Measurements from ENCODE around the gene ALG8. TPM values are rescaled to one million over a fixed set of nuclear protein-coding genes. Genes with fewer than 3 reads are reported as not detected.
"Not testable (repeated sequence)": the region's sequence is repeated elsewhere in the genome, so short reads cannot be mapped to it uniquely, and the experiment has no call there.

The ALG8 gene
- total RNA-seq, 2 donors from 2014 or later, result 22.1 to 29.0 TPM

DNA sequence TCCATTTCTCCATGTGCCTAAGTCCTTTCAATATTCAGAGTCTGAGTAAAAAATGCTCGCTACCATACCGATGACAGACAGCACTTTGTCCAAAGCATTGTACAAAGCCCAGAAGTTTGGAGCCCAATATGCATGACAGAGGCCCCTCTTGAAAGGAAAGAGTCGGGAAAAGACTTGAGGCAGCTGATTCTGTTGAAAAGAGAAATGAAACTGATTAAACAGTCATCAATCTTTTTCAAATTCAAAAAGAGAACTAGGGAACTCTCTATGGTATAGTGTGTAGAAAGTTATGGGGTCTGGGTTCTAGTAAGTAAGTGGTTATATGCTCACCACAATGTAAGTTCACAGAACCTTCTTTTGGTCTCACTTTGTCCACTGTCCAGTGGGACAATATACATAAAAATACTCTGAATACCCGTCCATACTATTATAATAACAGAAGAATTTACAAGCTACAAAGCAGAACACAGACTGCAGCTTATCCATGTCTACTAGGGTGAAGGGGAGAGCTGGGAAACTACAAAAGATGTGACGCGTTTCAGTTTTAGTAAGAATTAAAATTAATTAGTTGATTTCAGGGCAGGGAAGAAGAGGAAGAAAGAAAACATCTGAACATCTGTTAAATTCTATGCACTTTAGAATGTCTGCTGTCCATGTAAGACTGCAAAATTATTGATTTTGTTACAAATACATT lies 26.7 kb downstream of the ALG8 start:
- DNase-seq (no peak), ATAC-seq (no peak)
- intact Hi-C loops (cut with DNase I, micrococcal nuclease), result no loop called here

DNA sequence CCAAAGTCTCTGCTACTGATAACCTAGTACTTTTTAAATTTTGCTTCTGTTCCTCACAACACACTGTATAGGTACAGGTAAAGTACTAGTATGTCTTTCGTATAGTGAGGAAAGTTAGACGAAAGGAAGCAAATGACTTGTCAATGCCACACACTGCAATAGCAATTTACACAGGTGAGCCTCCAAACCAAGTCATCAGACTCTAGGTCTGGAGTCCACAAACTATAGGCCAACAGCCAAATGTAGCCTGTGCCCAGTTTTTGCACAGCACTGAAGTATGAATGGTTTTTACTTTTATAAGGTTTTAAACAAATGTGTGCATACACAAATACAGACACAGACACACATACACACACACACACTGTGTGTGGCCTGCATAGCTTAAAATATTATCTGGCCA lies 28.1 kb downstream of the ALG8 start:
- ATAC-seq (no peak), DNase-seq (no peak)
- intact Hi-C loops (cut with DNase I, micrococcal nuclease), result no loop called here

- intact Hi-C loops (cut with DNase I, micrococcal nuclease), result no loop called here
- ATAC-seq, result no peak
- no peak for DNase-seq
Measured at GRCh38 chr11:78110830-78111229, 28.6 kb downstream of the ALG8 start.

GRCh38 chr11:78110351-78110750 lies 29.1 kb downstream of the ALG8 start:
- ATAC-seq (no peak), DNase-seq (no peak)
- intact Hi-C loops (cut with DNase I, micrococcal nuclease), result no loop called here

- DNase-seq (no peak), ATAC-seq (no peak)
- intact Hi-C loops (cut with DNase I, micrococcal nuclease), result loop anchor here in 1 of 2 donors (2.0 kb wide), 1 partner anchor 17 kb away; no protein-coding TSS in a partner anchor
Measured at GRCh38 chr11:78109081-78110015, 30.1 kb downstream of the ALG8 start.

- no peak for DNase-seq
- ATAC-seq, result no peak
Measured at GRCh38 chr11:78100676-78101472, 38.6 kb downstream of the ALG8 start.

GRCh38 chr11:78100261-78100660 lies 39.2 kb downstream of the ALG8 start:
- intact Hi-C loops (cut with DNase I, micrococcal nuclease), result no loop called here
- ATAC-seq (no peak), DNase-seq (no peak)

More at GRCh38 chr11:78100676-78101472, 38.6 kb downstream of the ALG8 start:
- intact Hi-C loops (cut with DNase I, micrococcal nuclease), result no loop called here

GRCh38 chr11:78099666-78100065 lies 39.8 kb downstream of the ALG8 start:
- DNase-seq (no peak), ATAC-seq (no peak)
- intact Hi-C loops (cut with DNase I, micrococcal nuclease), result no loop called here

- ATAC-seq, result no peak
- intact Hi-C loops (cut with DNase I, micrococcal nuclease), result no loop called here
- no peak for DNase-seq
Measured at GRCh38 chr11:78097666-78098385, 41.6 kb downstream of the ALG8 start.

GRCh38 chr11:78094250-78094649 lies 45.2 kb downstream of the ALG8 start:
- ATAC-seq (no peak), DNase-seq (no peak)
- intact Hi-C loops (cut with DNase I, micrococcal nuclease), result no loop called here

GRCh38 chr11:78086521-78087074 lies 52.8 kb downstream of the ALG8 start:
- ATAC-seq; DNase-seq; intact Hi-C loops (cut with DNase I, micrococcal nuclease): not testable (repeated sequence)

DNA sequence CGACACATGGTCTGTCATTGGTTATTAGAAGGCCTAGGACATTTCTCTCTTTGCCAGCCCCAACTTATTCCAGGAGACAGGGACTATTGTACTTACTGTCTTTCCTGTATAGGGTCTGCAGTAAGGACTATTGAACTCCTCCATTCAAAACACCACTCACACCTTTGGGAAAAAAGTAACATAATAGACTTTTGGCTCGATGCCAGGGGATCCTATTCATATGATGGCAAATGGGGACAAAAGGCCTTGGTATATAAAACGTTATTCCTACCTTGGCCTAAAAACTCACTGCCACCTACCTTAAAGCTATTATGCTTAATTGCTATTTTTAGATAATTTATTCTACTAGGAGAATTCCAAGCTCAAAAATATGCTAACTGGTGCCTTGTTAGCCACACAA lies 53.5 kb downstream of the ALG8 start:
- intact Hi-C loops (cut with DNase I, micrococcal nuclease), result no loop called here
- ATAC-seq, result no peak
- no peak for DNase-seq

DNA sequence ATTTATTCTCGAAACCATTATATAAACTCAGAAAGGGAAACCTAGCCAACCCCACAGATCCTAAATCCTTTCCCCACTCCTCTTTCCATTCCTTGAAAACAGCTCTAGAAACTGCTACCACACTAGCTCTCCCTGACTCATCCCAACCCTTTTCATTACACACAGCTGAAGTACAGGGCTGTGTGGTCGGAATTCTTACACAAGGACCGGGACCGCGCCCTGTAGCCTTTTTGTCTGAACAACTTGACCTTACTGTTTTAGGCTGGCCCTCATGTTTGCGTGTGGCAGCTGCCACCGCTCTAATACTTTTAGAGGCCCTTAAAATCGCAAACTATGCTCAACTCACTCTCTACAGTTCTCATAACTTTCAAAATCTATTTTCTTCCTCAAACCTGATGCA lies 54.9 kb downstream of the ALG8 start:
- intact Hi-C loops (cut with DNase I, micrococcal nuclease); ATAC-seq; DNase-seq: not testable (repeated sequence)

DNA sequence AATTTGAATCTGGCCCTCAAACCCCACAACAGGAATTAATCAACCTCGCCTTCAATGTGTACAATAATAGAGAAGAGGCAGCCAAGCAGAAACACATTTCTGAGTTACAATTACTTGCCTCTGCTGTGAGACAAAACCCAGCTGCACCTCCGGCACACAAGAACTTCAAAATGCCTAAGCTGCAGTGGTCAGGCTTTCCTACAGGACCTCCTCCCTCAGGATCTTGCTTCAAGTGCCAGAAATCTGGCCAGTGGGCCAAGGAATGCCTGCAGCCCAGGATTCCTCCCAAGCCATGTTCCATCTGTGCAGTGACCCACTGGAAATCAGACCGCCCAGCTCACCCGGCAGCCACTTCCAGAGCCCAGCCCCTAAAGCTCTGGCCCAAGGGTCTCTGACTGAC lies 56.4 kb downstream of the ALG8 start:
- ATAC-seq, result no peak
- DNase-seq, result no peak
- intact Hi-C loops (cut with DNase I, micrococcal nuclease), result no loop called here

DNA sequence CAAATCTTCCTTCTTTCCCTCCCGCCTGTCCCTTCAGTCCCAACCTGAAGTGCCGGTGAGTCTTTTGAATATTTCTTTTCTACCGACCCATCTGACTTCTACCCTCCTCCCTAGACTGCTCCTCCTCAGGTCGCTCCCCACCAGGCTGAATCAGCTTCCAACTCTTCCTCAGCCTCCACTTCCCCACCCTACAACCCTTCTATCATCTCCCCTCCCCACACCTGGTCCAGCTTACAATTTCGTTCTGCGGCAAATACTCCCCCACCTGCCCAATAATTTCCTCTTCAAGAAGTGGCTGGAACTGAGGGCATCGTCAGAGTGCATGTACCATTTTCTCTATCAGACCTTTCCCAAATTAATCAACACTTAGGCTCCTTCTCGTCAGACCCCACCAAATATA lies 57.3 kb downstream of the ALG8 start:
- no peak for DNase-seq
- intact Hi-C loops (cut with DNase I, micrococcal nuclease), result no loop called here
- ATAC-seq, result no peak

DNA sequence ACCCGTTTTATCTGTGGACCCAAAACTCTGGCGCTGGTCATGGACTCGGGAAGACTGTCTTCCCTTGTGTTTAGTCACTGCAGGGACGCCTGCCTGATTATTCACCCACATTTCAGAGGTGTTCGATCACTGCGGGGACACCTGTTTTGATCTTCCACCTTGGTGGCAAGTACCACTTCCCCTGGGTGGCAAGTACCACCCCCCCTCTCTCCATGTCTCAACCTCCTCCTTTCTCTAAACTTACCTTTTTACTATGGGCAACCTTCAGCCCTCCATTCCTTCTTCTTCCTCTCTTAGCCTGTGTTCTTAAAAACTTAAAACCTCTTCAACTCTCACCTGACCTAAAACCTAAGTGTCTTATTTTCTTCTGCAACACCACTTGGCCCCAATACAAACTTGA lies 57.8 kb downstream of the ALG8 start:
- intact Hi-C loops (cut with DNase I, micrococcal nuclease), result no loop called here
- no peak for DNase-seq
- ATAC-seq, result no peak

GRCh38 chr11:78080818-78081495 lies 58.5 kb downstream of the ALG8 start:
- intact Hi-C loops (cut with DNase I, micrococcal nuclease), result no loop called here
- DNase-seq (no peak), ATAC-seq (no peak)
